Mucosa of rectum (tissue), 2 donors: ENCODE results near the gene ZC3H12C.

Experiments
- H3K27ac ChIP-seq, 2 donors: one replicate each; pipeline ENCODE4 v1.7.0; 2013; ENCODE audit warnings: inconsistent platforms in 2 of 2, low read depth in 2 of 2, low read length in 2 of 2
- H3K27me3 ChIP-seq, 2 donors: one replicate each; pipeline ENCODE4 v1.7.0; 2013; ENCODE audit warnings: low read length in 2 of 2; ENCODE audit not compliant: control insufficient read depth in 2 of 2, insufficient read depth in 2 of 2
- H3K36me3 ChIP-seq, 2 donors: one replicate each; pipeline ENCODE4 v1.7.0; 2013; ENCODE audit warnings: low read length in 2 of 2; ENCODE audit not compliant: control insufficient read depth in 2 of 2, insufficient read depth in 2 of 2
- H3K4me1 ChIP-seq, 2 donors: one replicate each; pipeline ENCODE4 v1.7.0; 2013; ENCODE audit warnings: low read length in 2 of 2, mild to moderate bottlenecking in 1 of 2; ENCODE audit not compliant: control insufficient read depth in 2 of 2, insufficient read depth in 2 of 2
- H3K4me3 ChIP-seq, 2 donors: one replicate each; pipeline ENCODE4 v1.7.0; 2013; ENCODE audit warnings: low read length in 2 of 2
- H3K9ac ChIP-seq, 2 donors: one replicate each; pipeline ENCODE4 v1.7.0; 2013; ENCODE audit warnings: low read length in 2 of 2, low read depth in 1 of 2, mild to moderate bottlenecking in 1 of 2
- H3K9me3 ChIP-seq, 2 donors: one replicate each; pipeline ENCODE4 v1.7.0; 2013; ENCODE audit warnings: low read length in 2 of 2; ENCODE audit not compliant: control insufficient read depth in 2 of 2
- donor health status: healthy.
- donor health status: Normal muscosa, but diverticular disease.

Gene ZC3H12C

DNA sequence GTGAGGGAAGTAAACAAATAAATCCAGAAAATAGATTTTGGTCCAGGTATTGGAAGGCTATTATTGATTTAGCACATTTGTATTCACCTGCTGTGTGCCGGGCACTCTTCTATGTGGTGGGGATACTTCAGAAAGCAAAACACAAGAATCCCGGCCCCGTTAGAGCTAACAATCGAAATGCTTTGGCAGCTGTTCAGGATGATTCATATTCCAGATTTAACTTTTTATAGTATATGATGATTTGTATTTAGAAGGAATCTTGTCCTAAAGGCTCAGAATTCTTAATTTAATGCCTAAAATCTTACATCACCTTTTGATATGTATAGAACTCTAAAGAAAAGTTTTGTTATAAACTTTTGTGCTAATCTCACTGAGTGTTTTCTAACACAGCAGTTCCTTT, 28.0 kb downstream of the ZC3H12C start:
- H3K9me3 ChIP-seq: no peaks in the 10 kb centered on the region
- H3K4me1 ChIP-seq: peaks cover 0 to 2% of the 10 kb centered on the region in 2 donors
- no peak overlapping the region for H3K27ac ChIP-seq
- H3K9ac ChIP-seq: no peak overlapping the region
- H3K4me3 ChIP-seq: no peak overlapping the region
- no peaks in the 10 kb centered on the region for H3K36me3 ChIP-seq
- no peaks in the 10 kb centered on the region for H3K27me3 ChIP-seq

- Histone ChIP-seq H3K4me1 (peaks cover 0 to 2% of the 10 kb centered on the region in 2 donors), H3K9me3 (no peaks in the 10 kb centered on the region), H3K9ac (no peak overlapping the region), H3K36me3 (no peaks in the 10 kb centered on the region), H3K27ac (no peak overlapping the region), H3K27me3 (no peaks in the 10 kb centered on the region), H3K4me3 (no peak overlapping the region)
Measured at GRCh38 chr11:110123003-110123402, 29.8 kb downstream of the ZC3H12C start.

DNA sequence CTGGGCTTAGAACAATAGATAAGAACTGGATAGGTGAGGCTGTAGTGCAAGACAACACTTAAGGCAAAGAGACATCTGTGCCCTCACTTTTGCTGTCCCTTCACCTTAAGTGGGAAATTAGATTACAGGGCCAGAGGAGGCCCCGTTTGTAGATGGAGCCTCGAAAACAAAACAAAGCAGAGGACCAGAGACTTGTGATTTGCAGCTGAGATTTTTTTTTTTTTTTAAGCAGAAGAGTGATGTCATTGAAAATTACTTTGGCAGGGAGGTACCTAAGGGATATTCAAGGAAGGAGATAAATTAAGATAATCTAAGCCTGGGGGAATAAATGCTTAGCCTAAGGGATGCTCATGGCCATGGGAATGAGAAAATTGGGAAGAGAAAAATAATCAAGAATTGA, 31.4 kb downstream of the ZC3H12C start:
- Histone ChIP-seq H3K27me3 (no peaks in the 10 kb centered on the region), H3K9ac (no peak overlapping the region), H3K4me3 (no peak overlapping the region), H3K4me1 (peaks cover 0 to 2% of the 10 kb centered on the region in 2 donors), H3K27ac (no peak overlapping the region), H3K36me3 (no peaks in the 10 kb centered on the region), H3K9me3 (no peaks in the 10 kb centered on the region)

GRCh38 chr11:110125632-110126031, 32.4 kb downstream of the ZC3H12C start:
- Histone ChIP-seq H3K4me3 (no peak overlapping the region), H3K36me3 (no peaks in the 10 kb centered on the region), H3K27ac (no peak overlapping the region), H3K27me3 (no peaks in the 10 kb centered on the region), H3K9me3 (no peaks in the 10 kb centered on the region), H3K4me1 (peaks cover 0 to 2% of the 10 kb centered on the region in 2 donors), H3K9ac (no peak overlapping the region)

DNA sequence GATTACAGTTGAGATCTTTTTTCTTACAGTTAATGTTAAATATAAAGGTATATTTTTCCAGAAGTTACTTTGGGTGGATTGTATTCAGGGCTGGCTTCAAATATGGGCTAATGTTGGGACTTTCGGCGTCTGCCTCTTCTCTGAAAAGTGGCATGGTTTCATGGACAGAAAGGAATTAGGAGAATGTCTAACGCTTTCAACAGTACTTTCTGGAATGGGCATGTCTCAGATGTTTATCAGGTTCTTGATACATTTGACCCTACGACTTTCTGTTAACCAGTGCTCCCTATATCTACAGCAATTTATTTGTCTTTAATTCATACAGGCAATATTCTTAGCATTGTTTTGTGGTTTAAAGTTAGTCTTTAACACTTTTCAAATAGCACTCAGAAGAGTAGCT, 33.7 kb downstream of the ZC3H12C start:
- peaks cover 0 to 2% of the 10 kb centered on the region in 2 donors for H3K4me1 ChIP-seq
- H3K9ac ChIP-seq: no peak overlapping the region
- H3K27ac ChIP-seq: no peak overlapping the region
- H3K36me3 ChIP-seq: no peaks in the 10 kb centered on the region
- no peaks in the 10 kb centered on the region for H3K27me3 ChIP-seq
- H3K4me3 ChIP-seq: no peak overlapping the region
- no peaks in the 10 kb centered on the region for H3K9me3 ChIP-seq

DNA sequence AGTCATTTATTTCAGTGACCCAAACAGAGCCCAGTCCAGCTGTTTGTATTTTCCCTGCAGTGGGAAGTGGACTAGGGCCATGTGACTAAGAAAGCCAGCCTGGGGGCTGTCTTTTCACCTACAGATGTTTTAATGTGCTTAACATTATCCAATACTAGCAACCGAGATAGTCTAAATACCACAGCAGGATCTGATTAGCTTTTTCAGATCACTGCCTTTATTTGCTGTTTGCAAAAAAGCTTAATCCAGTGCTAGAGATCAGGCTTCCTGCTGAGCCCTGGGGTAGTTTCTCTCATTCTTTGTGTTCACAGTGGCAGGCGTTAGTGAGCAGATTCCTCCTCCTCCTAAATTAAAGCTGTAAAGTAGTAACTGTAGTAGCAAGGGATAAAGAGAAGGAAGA, 35.0 kb downstream of the ZC3H12C start:
- Histone ChIP-seq H3K36me3 (no peaks in the 10 kb centered on the region), H3K27me3 (no peaks in the 10 kb centered on the region), H3K4me1 (peaks cover 0 to under 1% of the 10 kb centered on the region in 2 donors), H3K9ac (no peak overlapping the region), H3K27ac (no peak overlapping the region), H3K9me3 (no peaks in the 10 kb centered on the region), H3K4me3 (no peak overlapping the region)

- Histone ChIP-seq H3K9ac (no peak overlapping the region), H3K27me3 (no peaks in the 10 kb centered on the region), H3K9me3 (no peaks in the 10 kb centered on the region), H3K27ac (no peak overlapping the region), H3K4me1 (no peaks in the 10 kb centered on the region), H3K36me3 (no peaks in the 10 kb centered on the region), H3K4me3 (no peak overlapping the region)
Measured at GRCh38 chr11:110130642-110131238, 37.5 kb downstream of the ZC3H12C start.

DNA sequence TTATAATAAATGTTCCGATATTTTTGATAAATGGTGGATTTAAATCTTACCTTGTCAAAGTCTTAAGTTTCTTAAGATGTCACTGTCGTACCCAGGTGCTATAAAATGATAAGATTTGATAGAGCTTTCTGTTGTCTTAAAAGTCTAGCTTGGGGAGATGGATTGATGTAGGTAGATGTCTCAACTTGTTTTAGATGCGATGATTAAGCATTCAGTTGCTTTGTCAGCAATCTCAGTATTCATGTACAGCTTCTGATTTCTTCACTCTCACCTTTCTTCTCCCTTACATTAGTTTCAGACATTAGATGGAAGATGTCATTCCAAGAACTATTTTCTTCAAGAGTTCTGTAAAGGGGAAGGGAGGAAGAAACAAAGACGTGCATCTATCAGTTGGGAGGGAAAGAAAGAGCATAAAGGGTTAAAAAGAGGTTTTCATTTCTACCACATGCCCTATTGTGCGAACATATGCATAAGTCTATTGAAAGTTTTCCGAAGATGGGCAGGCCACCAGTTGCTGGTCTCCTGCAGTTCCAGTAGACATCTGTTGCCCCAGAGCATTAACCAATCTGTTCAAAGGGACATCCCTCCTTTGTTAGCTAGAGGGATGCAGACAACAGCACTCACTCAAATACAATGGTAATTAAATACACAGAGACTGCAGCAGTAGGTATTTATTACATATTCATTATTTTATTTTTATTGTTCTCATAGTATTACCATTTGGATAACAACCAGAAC, 38.4 kb downstream of the ZC3H12C start:
- H3K27me3 ChIP-seq: no peaks in the 10 kb centered on the region
- H3K9me3 ChIP-seq: no peaks in the 10 kb centered on the region
- no peak overlapping the region for H3K27ac ChIP-seq
- H3K4me1 ChIP-seq: no peaks in the 10 kb centered on the region
- no peak overlapping the region for H3K9ac ChIP-seq
- H3K36me3 ChIP-seq: no peaks in the 10 kb centered on the region
- H3K4me3 ChIP-seq: no peak overlapping the region

DNA sequence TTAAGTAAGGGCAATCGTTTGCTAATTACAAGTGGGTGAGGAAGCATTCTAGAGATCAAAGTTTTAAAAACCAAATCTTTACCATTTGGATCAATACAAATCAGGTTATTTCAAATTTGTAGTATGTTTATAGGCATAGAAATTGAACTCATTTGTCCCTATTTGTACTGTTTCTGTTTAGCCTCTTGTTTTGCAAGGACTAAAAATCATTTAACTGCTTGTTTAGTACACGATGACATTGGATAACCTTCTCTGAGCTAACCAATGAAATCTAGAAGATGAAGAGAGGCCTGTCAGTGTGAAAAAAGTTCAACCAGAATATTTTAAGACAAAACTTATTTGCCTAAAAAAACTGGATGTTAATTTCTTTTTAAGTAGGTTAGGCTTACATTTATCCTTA, 40.0 kb downstream of the ZC3H12C start:
- Histone ChIP-seq H3K4me1 (no peaks in the 10 kb centered on the region), H3K36me3 (no peaks in the 10 kb centered on the region), H3K27me3 (no peaks in the 10 kb centered on the region), H3K4me3 (no peak overlapping the region), H3K9ac (no peak overlapping the region), H3K27ac (no peak overlapping the region), H3K9me3 (no peaks in the 10 kb centered on the region)

DNA sequence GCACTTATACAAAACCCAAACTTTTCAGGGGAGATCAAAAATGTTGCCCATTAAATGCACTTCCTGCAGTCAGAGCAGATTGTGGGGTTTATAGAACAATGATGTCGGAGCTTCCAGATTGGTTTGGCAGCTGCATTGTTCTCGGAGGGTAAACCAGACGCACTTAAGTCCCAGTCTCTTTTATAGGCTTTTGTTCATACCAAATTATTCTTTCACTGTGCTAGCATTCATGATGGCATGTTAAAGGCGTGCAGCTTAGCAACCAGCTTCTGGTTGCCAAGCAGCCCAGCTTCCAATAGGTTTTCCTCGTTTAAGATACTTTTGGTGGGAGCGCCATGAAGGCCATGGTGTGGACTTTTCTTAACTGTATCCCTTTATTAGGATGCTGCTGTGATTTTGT, 40.9 kb downstream of the ZC3H12C start:
- H3K36me3 ChIP-seq: peaks cover 0 to 3% of the 10 kb centered on the region in 2 donors
- no peaks in the 10 kb centered on the region for H3K27me3 ChIP-seq
- H3K9me3 ChIP-seq: no peaks in the 10 kb centered on the region
- no peaks in the 10 kb centered on the region for H3K4me1 ChIP-seq
- H3K9ac ChIP-seq: no peak overlapping the region
- no peak overlapping the region for H3K27ac ChIP-seq
- no peak overlapping the region for H3K4me3 ChIP-seq
